ENCODE data around the gene SEPTIN8.

The SEPTIN8 gene

GRCh38 chr5:132776938-132777208, 166 bp downstream of the SEPTIN8 start:
- TF ChIP-seq, protein P1, sequence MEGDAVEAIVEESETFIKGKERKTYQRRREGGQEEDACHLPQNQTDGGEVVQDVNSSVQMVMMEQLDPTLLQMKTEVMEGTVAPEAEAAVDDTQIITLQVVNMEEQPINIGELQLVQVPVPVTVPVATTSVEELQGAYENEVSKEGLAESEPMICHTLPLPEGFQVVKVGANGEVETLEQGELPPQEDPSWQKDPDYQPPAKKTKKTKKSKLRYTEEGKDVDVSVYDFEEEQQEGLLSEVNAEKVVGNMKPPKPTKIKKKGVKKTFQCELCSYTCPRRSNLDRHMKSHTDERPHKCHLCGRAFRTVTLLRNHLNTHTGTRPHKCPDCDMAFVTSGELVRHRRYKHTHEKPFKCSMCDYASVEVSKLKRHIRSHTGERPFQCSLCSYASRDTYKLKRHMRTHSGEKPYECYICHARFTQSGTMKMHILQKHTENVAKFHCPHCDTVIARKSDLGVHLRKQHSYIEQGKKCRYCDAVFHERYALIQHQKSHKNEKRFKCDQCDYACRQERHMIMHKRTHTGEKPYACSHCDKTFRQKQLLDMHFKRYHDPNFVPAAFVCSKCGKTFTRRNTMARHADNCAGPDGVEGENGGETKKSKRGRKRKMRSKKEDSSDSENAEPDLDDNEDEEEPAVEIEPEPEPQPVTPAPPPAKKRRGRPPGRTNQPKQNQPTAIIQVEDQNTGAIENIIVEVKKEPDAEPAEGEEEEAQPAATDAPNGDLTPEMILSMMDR (IDR thresholded peaks at IDR 0.05; ENCODE audit: low read depth, low read length, missing control alignments), result no peak
- H3K4me3 ChIP-seq (ENCODE audit: low read depth, low read length), result peak overlapping the region; percentile 69
- in situ Hi-C loops (cut with HindIII; ENCODE audit: low sequenced_read_pairs), result no loop called here
- no peak for DNase-seq (ENCODE audit: low read depth)

DNA sequence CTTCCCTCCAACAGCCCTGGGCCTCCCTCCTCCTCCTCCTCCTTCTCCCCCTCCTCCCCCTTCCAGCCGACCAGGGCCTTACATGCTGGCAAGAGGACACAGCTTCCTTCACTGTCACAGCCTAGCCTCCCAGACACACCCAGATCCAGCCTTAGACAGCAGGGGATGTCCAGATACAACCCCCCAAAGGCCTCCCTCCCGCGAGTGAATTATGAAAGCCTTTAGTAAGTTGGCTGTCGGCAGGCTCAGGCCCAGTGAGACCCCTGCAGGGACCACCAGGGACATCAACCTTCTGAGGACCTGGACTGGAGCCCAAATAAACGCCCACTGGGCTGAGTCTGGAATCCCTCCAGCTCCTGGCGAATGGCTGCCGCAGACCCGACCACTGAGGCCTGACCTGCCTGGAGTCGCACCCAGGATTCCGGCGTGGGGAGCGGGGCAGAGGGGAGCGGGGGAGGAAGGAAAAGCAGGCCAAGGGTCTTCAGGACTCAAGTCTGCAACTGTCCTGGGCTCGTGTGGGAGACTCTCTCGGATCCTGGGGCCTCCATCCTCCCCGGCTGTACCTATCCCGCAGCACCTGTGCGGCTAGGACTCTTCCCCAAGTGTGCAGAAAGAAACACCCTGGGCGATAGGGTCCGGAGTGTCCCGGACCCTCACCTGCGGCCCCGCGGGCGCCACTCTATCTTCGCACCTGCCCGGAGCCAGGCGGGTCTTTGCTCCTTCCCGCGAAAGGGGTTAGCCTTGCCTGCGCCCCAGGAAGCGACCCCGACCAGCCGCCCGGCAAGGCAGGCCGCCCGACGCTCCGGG, 705 bp downstream of the SEPTIN8 start:
- TF ChIP-seq, protein P1 (IDR thresholded peaks at IDR 0.05; ENCODE audit: low read depth, low read length, missing control alignments), result peak; percentile 3
- in situ Hi-C loops (cut with HindIII; ENCODE audit: low sequenced_read_pairs), result no loop called here
- no peak for DNase-seq (ENCODE audit: low read depth)
- H3K4me3 ChIP-seq (ENCODE audit: low read depth, low read length), result peak overlapping the region; percentile 69

GRCh38 chr5:132775476-132775961, 1.5 kb downstream of the SEPTIN8 start:
- DNase-seq (ENCODE audit: low read depth), result no peak
- in situ Hi-C loops (cut with HindIII; ENCODE audit: low sequenced_read_pairs), result no loop called here
- TF ChIP-seq, protein P1 (IDR thresholded peaks at IDR 0.05; ENCODE audit: low read depth, low read length, missing control alignments), result no peak
- peak overlapping the region; percentile 69 for H3K4me3 ChIP-seq (ENCODE audit: low read depth, low read length)

DNA sequence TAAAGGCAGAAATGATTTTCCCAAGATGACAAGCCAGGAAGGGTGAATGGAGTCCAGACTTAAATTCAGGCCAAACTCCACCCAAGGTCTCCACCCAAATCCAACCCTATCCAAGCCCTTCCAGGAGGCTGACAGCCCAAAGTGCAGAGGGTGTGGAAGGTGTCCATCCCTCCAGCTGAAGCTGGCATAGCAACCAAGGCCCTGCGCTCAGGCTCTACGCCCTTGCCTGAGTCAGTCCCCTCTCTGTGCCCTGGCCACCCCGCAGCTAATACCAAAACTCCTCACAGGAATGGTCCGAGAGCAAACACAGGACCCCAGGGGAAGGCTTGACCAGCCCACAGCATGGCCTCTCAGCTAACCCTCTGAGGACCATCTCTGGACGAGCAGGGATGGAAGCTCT, 2.1 kb downstream of the SEPTIN8 start:
- H3K4me3 ChIP-seq (ENCODE audit: low read depth, low read length), result no peak overlapping the region
- no peak for DNase-seq (ENCODE audit: low read depth)
- TF ChIP-seq, protein P1 (IDR thresholded peaks at IDR 0.05; ENCODE audit: low read depth, low read length, missing control alignments), result no peak
- in situ Hi-C loops (cut with HindIII; ENCODE audit: low sequenced_read_pairs), result loop anchor here (5.0 kb wide), 1 partner anchor 47 kb away; no protein-coding TSS in a partner anchor

DNA sequence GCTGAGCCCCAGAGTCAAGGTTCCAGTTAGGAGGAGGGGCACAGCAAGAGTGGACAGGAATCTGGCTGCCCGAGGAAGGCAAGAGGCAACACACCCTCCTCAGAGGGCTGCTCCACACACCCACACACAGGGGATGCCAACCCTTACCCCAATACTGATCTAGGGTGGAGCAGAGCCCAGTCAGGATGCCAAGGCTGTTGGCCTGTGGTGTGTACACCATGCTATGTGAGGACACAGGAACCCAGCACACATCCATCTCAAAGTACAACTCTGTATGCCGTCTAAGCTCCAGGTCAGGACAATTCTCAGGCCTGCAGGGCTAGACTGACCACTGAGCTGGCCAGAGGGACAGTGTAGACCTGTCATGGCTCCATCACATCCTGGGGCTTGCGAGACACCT, 2.6 kb downstream of the SEPTIN8 start:
- no peak overlapping the region for H3K4me3 ChIP-seq (ENCODE audit: low read depth, low read length)
- no peak for DNase-seq (ENCODE audit: low read depth)
- TF ChIP-seq, protein P1 (IDR thresholded peaks at IDR 0.05; ENCODE audit: low read depth, low read length, missing control alignments), result no peak
- in situ Hi-C loops (cut with HindIII; ENCODE audit: low sequenced_read_pairs), result loop anchor here (5.0 kb wide), 1 partner anchor 48 kb away; no protein-coding TSS in a partner anchor

DNA sequence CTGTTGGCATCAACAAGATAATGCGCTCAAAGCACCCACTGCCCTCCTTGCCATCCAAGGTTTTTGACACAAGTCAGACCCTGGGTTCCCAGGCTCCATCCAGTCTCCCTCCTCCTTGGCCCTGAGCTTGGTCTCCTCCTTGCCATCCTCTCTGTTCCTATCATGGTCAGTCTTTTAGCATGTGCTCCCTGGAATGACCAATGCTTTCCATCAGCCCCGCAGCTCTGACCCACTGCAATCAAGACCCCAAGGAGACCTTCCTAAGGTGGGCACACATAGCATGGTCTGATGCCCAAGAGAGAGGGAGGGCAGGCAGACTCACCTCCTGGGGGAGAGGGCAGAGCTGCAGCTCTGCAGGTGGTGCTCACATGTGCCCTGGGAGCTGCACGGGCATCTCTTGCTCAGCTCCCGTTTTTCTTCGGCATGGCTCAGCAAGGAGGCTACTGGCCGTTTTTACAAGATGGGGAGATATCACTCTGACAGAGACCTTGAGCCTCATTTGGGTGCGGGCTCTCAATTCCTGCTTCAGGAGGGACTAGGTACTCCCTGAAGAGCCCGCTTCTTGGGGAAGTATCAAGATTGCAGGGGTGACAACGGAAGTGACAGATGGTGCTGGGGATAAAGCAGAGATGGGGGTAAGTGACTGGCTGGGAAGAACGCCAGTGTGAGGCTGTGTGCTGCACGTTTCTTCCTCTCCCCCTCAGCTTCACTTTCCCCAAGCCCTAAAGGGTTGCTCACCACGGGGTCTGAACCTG, 3.3 kb downstream of the SEPTIN8 start:
- no peak overlapping the region for H3K4me3 ChIP-seq (ENCODE audit: low read depth, low read length)
- TF ChIP-seq, protein P1 (IDR thresholded peaks at IDR 0.05; ENCODE audit: low read depth, low read length, missing control alignments), result no peak
- DNase-seq (ENCODE audit: low read depth), result no peak
- in situ Hi-C loops (cut with HindIII; ENCODE audit: low sequenced_read_pairs), result loop anchor here (5.0 kb wide), 1 partner anchor 49 kb away; no protein-coding TSS in a partner anchor

All from astrocyte of the cerebellum (primary cell).